HEK293 (cell line): Measurements from ENCODE around the gene FXYD3.

Experiments used
- CTCF ChIA-PET: fragments of 350-600 bp; formaldehyde crosslinking; extraction: SDS; loops from one replicate; lab custom pipeline; 2021; ENCODE audit warnings: antibody characterized with exemption; lab: Yijun Ruan, JAX
- POLR2A ChIA-PET: fragments of 300-600 bp; formaldehyde crosslinking; extraction: SDS; loops from one replicate; lab custom pipeline; 2020; ENCODE audit warnings: antibody characterized with exemption, inconsistent platforms; lab: Yijun Ruan, JAX
- H3K27ac ChIP-seq: fragments of 200-500 bp; sonication (Bioruptor generic); 2 replicates; pipeline ENCODE4 v1.5.1; 2014; ENCODE audit warnings: low read depth, low read length, control low read depth, inconsistent platforms; ENCODE audit errors: extremely low read depth
- H3K36me3 ChIP-seq, 2 experiments: fragments of 200-500 bp in 1 of 2; sonication (Bioruptor generic) in 1 of 2; 1 replicate in 1 of 2; 2 replicates in 1 of 2; pipeline ENCODE4 v1.5.1; 2014 to 2017; ENCODE audit warnings: inconsistent platforms in 2 of 2, low read length in 2 of 2; ENCODE audit not compliant: control insufficient read depth in 2 of 2, insufficient read depth in 1 of 2
- H3K4me1 ChIP-seq: fragments of 200-500 bp; sonication (Bioruptor generic); 2 replicates; pipeline ENCODE4 v1.5.1; 2014; ENCODE audit warnings: mild to moderate bottlenecking, low read length, inconsistent platforms; ENCODE audit not compliant: control insufficient read depth, insufficient read depth
- H3K4me3 ChIP-seq: 2 replicates; pipeline ENCODE4 v1.5.1; 2011; ENCODE audit warnings: low read depth, mild to moderate bottlenecking, control low read depth, low read length, moderate library complexity
- H3K9me3 ChIP-seq: fragments of 200-500 bp; sonication (Bioruptor generic); 2 replicates; pipeline ENCODE4 v1.5.1; 2014; ENCODE audit warnings: low read depth, low read length, inconsistent platforms; ENCODE audit not compliant: control insufficient read depth, insufficient read depth
- GLIS2 ChIP-seq: fragments of 450-650 bp; formaldehyde crosslinking; IDR thresholded peaks from 2 replicates; pipeline ENCODE4 v1.5.1; 2016; ENCODE audit warnings: missing biosample characterization, missing genetic modification characterization
- HIC1 ChIP-seq: fragments of 450-650 bp; formaldehyde crosslinking; IDR thresholded peaks from 2 replicates; pipeline ENCODE4 v1.5.1; 2016; ENCODE audit warnings: missing biosample characterization, missing genetic modification characterization
- INSM2 ChIP-seq: fragments of 450-650 bp; formaldehyde crosslinking; IDR thresholded peaks from 2 replicates; pipeline ENCODE4 v1.5.1; 2016; ENCODE audit warnings: missing biosample characterization, missing genetic modification characterization
- SALL2 ChIP-seq: fragments of 450-650 bp; formaldehyde crosslinking; IDR thresholded peaks from 2 replicates; pipeline ENCODE4 v1.5.0; 2017; ENCODE audit warnings: missing biosample characterization, mild to moderate bottlenecking, missing genetic modification characterization, borderline replicate concordance
- ZBTB48 ChIP-seq: fragments of 450-650 bp; formaldehyde crosslinking; IDR thresholded peaks from 2 replicates; pipeline ENCODE4 v1.5.1; 2016; ENCODE audit warnings: missing biosample characterization, missing genetic modification characterization
- ZBTB8A ChIP-seq: fragments of 450-650 bp; formaldehyde crosslinking; IDR thresholded peaks from 2 replicates; pipeline ENCODE4 v1.5.1; 2016; ENCODE audit warnings: missing biosample characterization, missing genetic modification characterization
- ZIC2 ChIP-seq: fragments of 450-650 bp; formaldehyde crosslinking; IDR thresholded peaks from 2 replicates; pipeline ENCODE4 v1.5.1; 2016; ENCODE audit warnings: missing biosample characterization, missing genetic modification characterization
- ZNF133 ChIP-seq: fragments of 450-650 bp; formaldehyde crosslinking; IDR thresholded peaks from 2 replicates; pipeline ENCODE4 v1.5.1; 2016; ENCODE audit warnings: missing biosample characterization, missing genetic modification characterization
- ZNF148 ChIP-seq: fragments of 450-650 bp; formaldehyde crosslinking; IDR thresholded peaks from 2 replicates; pipeline ENCODE4 v1.5.0; 2017; ENCODE audit warnings: missing biosample characterization, missing genetic modification characterization, borderline replicate concordance
- ZNF169 ChIP-seq: fragments of 450-650 bp; formaldehyde crosslinking; IDR thresholded peaks from 2 replicates; pipeline ENCODE4 v1.5.1; 2016; ENCODE audit warnings: missing biosample characterization, missing genetic modification characterization
- ZNF202 ChIP-seq: fragments of 450-650 bp; formaldehyde crosslinking; IDR thresholded peaks from 2 replicates; pipeline ENCODE4 v1.5.1; 2016; ENCODE audit warnings: missing biosample characterization, missing genetic modification characterization, borderline replicate concordance
- ZNF23 ChIP-seq: fragments of 450-650 bp; formaldehyde crosslinking; IDR thresholded peaks from 2 replicates; pipeline ENCODE4 v1.5.1; 2016; ENCODE audit warnings: missing biosample characterization, missing genetic modification characterization, borderline replicate concordance
- ZNF239 ChIP-seq: fragments of 450-650 bp; formaldehyde crosslinking; IDR thresholded peaks from 2 replicates; pipeline ENCODE4 v1.5.1; 2016; ENCODE audit warnings: missing biosample characterization, missing genetic modification characterization
- ZNF274 ChIP-seq, 2 experiments: fragments of 200-500 bp in 1 of 2; fragments of 450-650 bp in 1 of 2; sonication (Bioruptor generic) in 1 of 2; formaldehyde crosslinking in 1 of 2; IDR thresholded peaks; 2 replicates each; pipeline versions ENCODE4 v1.5.1 to v1.6.1; 2014 to 2016; ENCODE audit warnings: borderline replicate concordance in 1 of 2, inconsistent platforms in 1 of 2, low read length in 1 of 2, missing biosample characterization in 1 of 2, missing genetic modification characterization in 1 of 2
- ZNF473 ChIP-seq: fragments of 450-650 bp; formaldehyde crosslinking; IDR thresholded peaks from 2 replicates; pipeline ENCODE4 v1.5.1; 2017; ENCODE audit warnings: missing biosample characterization, missing genetic modification characterization
- ZNF514 ChIP-seq: fragments of 450-650 bp; formaldehyde crosslinking; IDR thresholded peaks from 2 replicates; pipeline ENCODE4 v1.5.1; 2016; ENCODE audit warnings: missing biosample characterization, missing genetic modification characterization
- ZNF596 ChIP-seq: fragments of 450-650 bp; IDR thresholded peaks from 2 replicates; pipeline ENCODE4 v1.5.0; 2018; ENCODE audit warnings: missing biosample characterization, mild to moderate bottlenecking, missing genetic modification characterization, moderate library complexity
- ZNF600 ChIP-seq: fragments of 450-650 bp; formaldehyde crosslinking; IDR thresholded peaks from 2 replicates; pipeline ENCODE4 v1.5.1; 2016; ENCODE audit warnings: missing biosample characterization, missing genetic modification characterization
- ZNF777 ChIP-seq: fragments of 450-650 bp; formaldehyde crosslinking; IDR thresholded peaks from 2 replicates; pipeline ENCODE4 v1.5.1; 2017; ENCODE audit warnings: missing biosample characterization, missing genetic modification characterization, borderline replicate concordance
- ZSCAN18 ChIP-seq: fragments of 450-650 bp; formaldehyde crosslinking; IDR thresholded peaks from 2 replicates; pipeline ENCODE4 v1.5.1; 2016; ENCODE audit warnings: missing biosample characterization, missing genetic modification characterization

Gene FXYD3

GRCh38 chr19:35130761-35131720, 15.4 kb downstream of the FXYD3 start:
- CTCF ChIA-PET: interaction anchor here (0.6 to 1.1 kb wide), 5 partner anchors 10 to 337 kb away, joined by 3 to 5 read pairs (median 3); no protein-coding TSS in a partner anchor
- Histone ChIP-seq H3K9me3 (no peaks in the 10 kb centered on the region), H3K4me1 (peaks cover 3% of the 10 kb centered on the region)
- peak; percentile 20; the same call in 1 of the 2 replicates for TF ChIP-seq ZIC2 (tag by site-specific recombination)
- TF ChIP-seq ZBTB8A (tag by site-specific recombination): no peak
- peak; percentile 35; the same call in 1 of the 2 replicates for TF ChIP-seq GLIS2 (tag by site-specific recombination)
- 0 out of 2 replicates have a peak, but pooled peaks have one; percentile 12 for TF ChIP-seq HIC1 (tag by site-specific recombination)
- no peak for TF ChIP-seq ZNF148 (tag by site-specific recombination)
- TF ChIP-seq, all 188 proteins: peak for 3
- Histone ChIP-seq H3K36me3 (no peaks in the 10 kb centered on the region), H3K4me3 (no peak overlapping the region), H3K27ac (no peak overlapping the region)
- POLR2A ChIA-PET: no interaction called here

GRCh38 chr19:35132254-35132653, 16.6 kb downstream of the FXYD3 start:
- H3K27ac ChIP-seq: no peak overlapping the region
- TF ChIP-seq ZNF596 (tag by site-specific recombination) (no peak), SALL2 (tag by site-specific recombination) (peak; percentile 85; the same call in 1 of the 2 replicates), ZNF600 (tag by site-specific recombination) (0 out of 2 replicates have a peak, but pooled peaks have one; percentile 23), ZNF202 (tag by site-specific recombination) (0 out of 2 replicates have a peak, but pooled peaks have one; percentile 29), ZNF239 (tag by site-specific recombination) (0 out of 2 replicates have a peak, but pooled peaks have one; percentile 19), ZNF23 (tag by site-specific recombination) (0 out of 2 replicates have a peak, but pooled peaks have one; percentile 34), ZNF777 (tag by site-specific recombination) (peak; percentile 18; the same call in 1 of the 2 replicates), ZBTB48 (tag by site-specific recombination) (0 out of 2 replicates have a peak, but pooled peaks have one; percentile 17), INSM2 (tag by site-specific recombination) (no peak), ZNF133 (tag by site-specific recombination) (peak; percentile 41; the same call in 1 of the 2 replicates), ZSCAN18 (tag by site-specific recombination) (0 out of 2 replicates have a peak, but pooled peaks have one; percentile 12), ZNF274 (IDR thresholded peaks at IDR 0.05; ENCODE audit: low read length) (no peak), ZNF274 (tag by site-specific recombination; IDR thresholded peaks at IDR 0.05; ENCODE audit: borderline replicate concordance) (0 out of 2 replicates have a peak, but pooled peaks have one; percentile 6), ZNF169 (tag by site-specific recombination) (0 out of 2 replicates have a peak, but pooled peaks have one; percentile 51), ZNF473 (peak; percentile 44; the same call in 1 of the 2 replicates), ZNF148 (tag by site-specific recombination) (0 out of 2 replicates have a peak, but pooled peaks have one; percentile 30), ZNF514 (tag by site-specific recombination) (peak; percentile 14; the same call in 1 of the 2 replicates)

More at GRCh38 chr19:35132254-35132653, 16.6 kb downstream of the FXYD3 start:
- H3K4me1 ChIP-seq: peaks cover 3% of the 10 kb centered on the region
- H3K36me3 ChIP-seq: no peaks in the 10 kb centered on the region
- no peaks in the 10 kb centered on the region for H3K9me3 ChIP-seq
- ChIA-PET CTCF (interaction anchor here (0.6 to 0.8 kb wide), 2 partner anchors 16 to 17 kb away, joined by 3 to 5 read pairs; no protein-coding TSS in a partner anchor), POLR2A (no interaction called here)
- no peak overlapping the region for H3K4me3 ChIP-seq
